Measurements from ENCODE around the gene TAPBP. TPM values are rescaled to one million over a fixed set of nuclear protein-coding genes. Genes with fewer than 3 reads are reported as not detected.

The TAPBP gene
- total RNA-seq, 1 experiment from 2014 or later = 80.1 TPM

DNA sequence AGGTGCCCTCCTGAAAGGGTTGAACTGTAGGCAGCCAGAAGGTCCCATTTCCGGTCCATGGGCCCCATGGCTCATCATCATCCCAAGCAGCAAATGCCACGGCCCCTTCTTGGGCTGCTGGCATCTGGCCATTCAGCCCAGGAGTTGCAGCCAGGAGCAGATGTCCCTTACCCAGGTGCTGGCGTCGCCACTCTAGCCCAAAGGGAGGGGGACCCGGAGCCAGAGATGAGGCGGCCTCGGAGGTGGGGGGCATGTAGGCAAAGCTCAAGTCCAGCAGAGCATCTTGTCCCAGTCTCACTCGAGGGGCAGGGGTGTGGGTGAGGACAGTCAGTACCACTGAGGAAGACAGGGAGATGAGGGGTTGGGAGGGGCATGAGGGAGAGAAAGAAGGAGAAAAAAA is 8.8 kb downstream of the TAPBP start:
- no peak overlapping the region for H3K4me3 ChIP-seq (replicated peaks in 1 of 2; ENCODE audit: low read depth in 1 of 2, low read length in 2 of 2)
- H3K79me2 ChIP-seq (ENCODE audit: insufficient read depth, low read length) = peaks cover 18% of the 10 kb centered on the region
- no peak for ATAC-seq
- no TSS peak for BruUV-seq (replicated peaks)
- intact Hi-C loops (cut with micrococcal nuclease) = no loop called here
- POLR2A ChIA-PET = no interaction called here
- CTCF ChIA-PET = no interaction called here
- TF ChIP-seq SP1 (IDR thresholded peaks at IDR 0.05; ENCODE audit: low read depth) = no peak
- no peak for TF ChIP-seq CBX3 (IDR thresholded peaks at IDR 0.05; ENCODE audit: low read depth)
- TF ChIP-seq ZNF274 (IDR thresholded peaks at IDR 0.05; ENCODE audit: low read depth, low read length) = no peak
- no peak for TF ChIP-seq EGR1 (IDR thresholded peaks at IDR 0.05; ENCODE audit: low read depth)
- TF ChIP-seq POLR2A (IDR thresholded peaks at IDR 0.05; ENCODE audit: borderline replicate concordance, extremely low read depth, insufficient read depth, insufficient read length) = no peak
- TF ChIP-seq, protein P1, sequence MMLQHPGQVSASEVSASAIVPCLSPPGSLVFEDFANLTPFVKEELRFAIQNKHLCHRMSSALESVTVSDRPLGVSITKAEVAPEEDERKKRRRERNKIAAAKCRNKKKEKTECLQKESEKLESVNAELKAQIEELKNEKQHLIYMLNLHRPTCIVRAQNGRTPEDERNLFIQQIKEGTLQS (IDR thresholded peaks at IDR 0.05) = no peak
- TF ChIP-seq, protein P2, sequence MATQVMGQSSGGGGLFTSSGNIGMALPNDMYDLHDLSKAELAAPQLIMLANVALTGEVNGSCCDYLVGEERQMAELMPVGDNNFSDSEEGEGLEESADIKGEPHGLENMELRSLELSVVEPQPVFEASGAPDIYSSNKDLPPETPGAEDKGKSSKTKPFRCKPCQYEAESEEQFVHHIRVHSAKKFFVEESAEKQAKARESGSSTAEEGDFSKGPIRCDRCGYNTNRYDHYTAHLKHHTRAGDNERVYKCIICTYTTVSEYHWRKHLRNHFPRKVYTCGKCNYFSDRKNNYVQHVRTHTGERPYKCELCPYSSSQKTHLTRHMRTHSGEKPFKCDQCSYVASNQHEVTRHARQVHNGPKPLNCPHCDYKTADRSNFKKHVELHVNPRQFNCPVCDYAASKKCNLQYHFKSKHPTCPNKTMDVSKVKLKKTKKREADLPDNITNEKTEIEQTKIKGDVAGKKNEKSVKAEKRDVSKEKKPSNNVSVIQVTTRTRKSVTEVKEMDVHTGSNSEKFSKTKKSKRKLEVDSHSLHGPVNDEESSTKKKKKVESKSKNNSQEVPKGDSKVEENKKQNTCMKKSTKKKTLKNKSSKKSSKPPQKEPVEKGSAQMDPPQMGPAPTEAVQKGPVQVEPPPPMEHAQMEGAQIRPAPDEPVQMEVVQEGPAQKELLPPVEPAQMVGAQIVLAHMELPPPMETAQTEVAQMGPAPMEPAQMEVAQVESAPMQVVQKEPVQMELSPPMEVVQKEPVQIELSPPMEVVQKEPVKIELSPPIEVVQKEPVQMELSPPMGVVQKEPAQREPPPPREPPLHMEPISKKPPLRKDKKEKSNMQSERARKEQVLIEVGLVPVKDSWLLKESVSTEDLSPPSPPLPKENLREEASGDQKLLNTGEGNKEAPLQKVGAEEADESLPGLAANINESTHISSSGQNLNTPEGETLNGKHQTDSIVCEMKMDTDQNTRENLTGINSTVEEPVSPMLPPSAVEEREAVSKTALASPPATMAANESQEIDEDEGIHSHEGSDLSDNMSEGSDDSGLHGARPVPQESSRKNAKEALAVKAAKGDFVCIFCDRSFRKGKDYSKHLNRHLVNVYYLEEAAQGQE (IDR thresholded peaks at IDR 0.05; ENCODE audit: low read depth) = no peak
- no peak for TF ChIP-seq EZH2 (IDR thresholded peaks at IDR 0.05)
- no peak for TF ChIP-seq JUND (IDR thresholded peaks at IDR 0.05)
- TF ChIP-seq, protein P3, sequence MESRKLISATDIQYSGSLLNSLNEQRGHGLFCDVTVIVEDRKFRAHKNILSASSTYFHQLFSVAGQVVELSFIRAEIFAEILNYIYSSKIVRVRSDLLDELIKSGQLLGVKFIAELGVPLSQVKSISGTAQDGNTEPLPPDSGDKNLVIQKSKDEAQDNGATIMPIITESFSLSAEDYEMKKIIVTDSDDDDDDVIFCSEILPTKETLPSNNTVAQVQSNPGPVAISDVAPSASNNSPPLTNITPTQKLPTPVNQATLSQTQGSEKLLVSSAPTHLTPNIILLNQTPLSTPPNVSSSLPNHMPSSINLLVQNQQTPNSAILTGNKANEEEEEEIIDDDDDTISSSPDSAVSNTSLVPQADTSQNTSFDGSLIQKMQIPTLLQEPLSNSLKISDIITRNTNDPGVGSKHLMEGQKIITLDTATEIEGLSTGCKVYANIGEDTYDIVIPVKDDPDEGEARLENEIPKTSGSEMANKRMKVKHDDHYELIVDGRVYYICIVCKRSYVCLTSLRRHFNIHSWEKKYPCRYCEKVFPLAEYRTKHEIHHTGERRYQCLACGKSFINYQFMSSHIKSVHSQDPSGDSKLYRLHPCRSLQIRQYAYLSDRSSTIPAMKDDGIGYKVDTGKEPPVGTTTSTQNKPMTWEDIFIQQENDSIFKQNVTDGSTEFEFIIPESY (IDR thresholded peaks at IDR 0.05; ENCODE audit: extremely low read depth, insufficient replicate concordance, low read length) = no peak
- TF ChIP-seq FOSL1 (IDR thresholded peaks at IDR 0.05; ENCODE audit: low read depth) = no peak
- TF ChIP-seq, protein P4, sequence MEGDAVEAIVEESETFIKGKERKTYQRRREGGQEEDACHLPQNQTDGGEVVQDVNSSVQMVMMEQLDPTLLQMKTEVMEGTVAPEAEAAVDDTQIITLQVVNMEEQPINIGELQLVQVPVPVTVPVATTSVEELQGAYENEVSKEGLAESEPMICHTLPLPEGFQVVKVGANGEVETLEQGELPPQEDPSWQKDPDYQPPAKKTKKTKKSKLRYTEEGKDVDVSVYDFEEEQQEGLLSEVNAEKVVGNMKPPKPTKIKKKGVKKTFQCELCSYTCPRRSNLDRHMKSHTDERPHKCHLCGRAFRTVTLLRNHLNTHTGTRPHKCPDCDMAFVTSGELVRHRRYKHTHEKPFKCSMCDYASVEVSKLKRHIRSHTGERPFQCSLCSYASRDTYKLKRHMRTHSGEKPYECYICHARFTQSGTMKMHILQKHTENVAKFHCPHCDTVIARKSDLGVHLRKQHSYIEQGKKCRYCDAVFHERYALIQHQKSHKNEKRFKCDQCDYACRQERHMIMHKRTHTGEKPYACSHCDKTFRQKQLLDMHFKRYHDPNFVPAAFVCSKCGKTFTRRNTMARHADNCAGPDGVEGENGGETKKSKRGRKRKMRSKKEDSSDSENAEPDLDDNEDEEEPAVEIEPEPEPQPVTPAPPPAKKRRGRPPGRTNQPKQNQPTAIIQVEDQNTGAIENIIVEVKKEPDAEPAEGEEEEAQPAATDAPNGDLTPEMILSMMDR (IDR thresholded peaks at IDR 0.05 in 2 of 3, conservative IDR thresholded peaks at IDR 0.05 in 1 of 3; ENCODE audit: borderline replicate concordance in 1 of 3, insufficient read depth in 1 of 3, low read depth in 2 of 3, low read length in 2 of 3) = no peak
- no peak for TF ChIP-seq YY1 (IDR thresholded peaks at IDR 0.05; ENCODE audit: extremely low read depth, insufficient replicate concordance, low read depth, low read length)
- TF ChIP-seq RAD21 (IDR thresholded peaks at IDR 0.05; ENCODE audit: low read depth) = no peak
- H3K4me2 ChIP-seq (ENCODE audit: low read length) = no peak overlapping the region
- H3K9me3 ChIP-seq (ENCODE audit: control insufficient read depth in 1 of 2, insufficient read depth in 1 of 2, low read depth in 1 of 2, low read length in 2 of 2) = no peaks in the 10 kb centered on the region
- H3K27me3 ChIP-seq (ENCODE audit: insufficient read depth, low read length) = no peaks in the 10 kb centered on the region
- no peaks in the 10 kb centered on the region for H3K9me2 ChIP-seq (ENCODE audit: insufficient read depth)
- H3K9ac ChIP-seq (ENCODE audit: low read length) = no peak overlapping the region
- no peak for DNase-seq (ENCODE audit: low read depth, low spot score)
- RAD21 ChIA-PET (ENCODE audit: low non-redundant PET in 1 of 2, low total read pairs in 2 of 2, uncharacterized antibody in 2 of 2, unreplicated experiment in 2 of 2) = no interaction called here
- H3K36me3 ChIP-seq (ENCODE audit: control insufficient read depth in 1 of 2, insufficient read depth in 2 of 2, low read length in 2 of 2) = peaks cover 9 to 11% of the 10 kb centered on the region in 2 experiments; a peak in 3 of 4 replicates
- no peak overlapping the region for H2AFZ ChIP-seq (ENCODE audit: low read depth, low read length, poor library complexity, severe bottlenecking)
- H3K27ac ChIP-seq (ENCODE audit: low read depth, low read length) = no peak overlapping the region
- peaks cover 0 to 5% of the 10 kb centered on the region in 2 experiments; a peak in 1 of 4 replicates for H3K4me1 ChIP-seq (ENCODE audit: control insufficient read depth in 1 of 2, insufficient read depth in 2 of 2, low read length in 2 of 2)
- no peaks in the 10 kb centered on the region for H4K20me1 ChIP-seq (ENCODE audit: insufficient read depth)

Measured in HCT116 (cell line).